ENCODE results near the gene LRRC49. TPM values are rescaled to one million over a fixed set of nuclear protein-coding genes. Genes with fewer than 3 reads are reported as not detected.

Gene LRRC49
- total and polyA plus RNA-seq, 10 of the 15 experiments (the other 5 are each of a cell fraction or from before 2014, with no cell fraction given), result 1.4 to 3.7 (median 2.9) TPM

- CTCF ChIA-PET, result no interaction called here
- H3K4me3 ChIP-seq, result no peak overlapping the region
- no peak overlapping the region for H2AFZ ChIP-seq (ENCODE audit: control insufficient read depth, low read depth, low read length)
- no peak overlapping the region for H3K9ac ChIP-seq (ENCODE audit: control insufficient read depth, insufficient read depth, low read length)
- POLR2A ChIA-PET, result no interaction called here
- RAD21 ChIA-PET (ENCODE audit: unreplicated experiment), result no interaction called here
- in situ Hi-C loops (cut with MboI), result no loop called here
- TF ChIP-seq SPI1 (IDR thresholded peaks at IDR 0.05; ENCODE audit: borderline replicate concordance, insufficient read depth, low read depth, low read length), result no peak
- no peak for TF ChIP-seq TARDBP (IDR thresholded peaks at IDR 0.05; ENCODE audit: borderline replicate concordance)
- TF ChIP-seq YBX1 (IDR thresholded peaks at IDR 0.05), result no peak
- no peak for TF ChIP-seq BRCA1 (IDR thresholded peaks at IDR 0.05; ENCODE audit: low read depth, low read length)
- no peak for TF ChIP-seq ASH2L (IDR thresholded peaks at IDR 0.05; ENCODE audit: borderline replicate concordance, low read depth)
- TF ChIP-seq JUNB (IDR thresholded peaks at IDR 0.05), result no peak
- TF ChIP-seq HCFC1 (IDR thresholded peaks at IDR 0.05; ENCODE audit: low read length), result no peak
- TF ChIP-seq NRF1 (conservative IDR thresholded peaks at IDR 0.05; ENCODE audit: low read depth, low read length), result no peak
- TF ChIP-seq SMC3 (IDR thresholded peaks at IDR 0.05; ENCODE audit: borderline replicate concordance, low read length), result no peak
- TF ChIP-seq SMAD5 (IDR thresholded peaks at IDR 0.05; ENCODE audit: low read depth), result no peak
- FAIRE-seq (no peak), DNase-seq (ENCODE audit: low read depth, low spot score) (no peak), ATAC-seq (no peak)
- intact Hi-C loops (cut with micrococcal nuclease; ENCODE audit: unreplicated experiment), result no loop called here
- no peak overlapping the region for H3K27ac ChIP-seq (ENCODE audit: control insufficient read depth, insufficient read depth)
- H4K20me1 ChIP-seq (ENCODE audit: control insufficient read depth, insufficient read depth), result no peaks in the 10 kb centered on the region
- WGBS (ENCODE audit: insufficient coverage, insufficient replicate concordance, low lambda C conversion rate, missing lambda C conversion rate), result 0% methylated on average over 5 of the region's 5 CpGs
- H3K27me3 ChIP-seq (replicated peaks in 1 of 2; ENCODE audit: control insufficient read depth in 2 of 2, insufficient read depth in 2 of 2, low read length in 1 of 2), result peaks cover 3 to 5% of the 10 kb centered on the region in 2 experiments
- H3K9me3 ChIP-seq (replicated peaks; ENCODE audit: control insufficient read depth, insufficient read depth, low read length), result no peaks in the 10 kb centered on the region
- H3K36me3 ChIP-seq (ENCODE audit: control insufficient read depth in 2 of 2, insufficient read depth in 2 of 2, low read length in 1 of 2), result no peaks in the 10 kb centered on the region
- SMC1A ChIA-PET (ENCODE audit: uncharacterized antibody, unreplicated experiment), result no interaction called here
- no peak overlapping the region for H3K4me2 ChIP-seq (ENCODE audit: control insufficient read depth, insufficient read depth)
- peaks cover 2% of the 10 kb centered on the region; the same call in 1 of the 2 replicates for H3K4me1 ChIP-seq (ENCODE audit: control insufficient read depth, insufficient read depth, low read length)
- H3K79me2 ChIP-seq (ENCODE audit: control insufficient read depth, insufficient read depth, low read length), result no peaks in the 10 kb centered on the region
- no TSS peak for BruUV-seq (replicated peaks)
These were observed 35.6 kb upstream of the LRRC49 start for GRCh38 chr15:70856884-70857561.

Data from GM12878 (cell line).